ENCODE results near the gene ARMH4.

ARMH4 gene

DNA sequence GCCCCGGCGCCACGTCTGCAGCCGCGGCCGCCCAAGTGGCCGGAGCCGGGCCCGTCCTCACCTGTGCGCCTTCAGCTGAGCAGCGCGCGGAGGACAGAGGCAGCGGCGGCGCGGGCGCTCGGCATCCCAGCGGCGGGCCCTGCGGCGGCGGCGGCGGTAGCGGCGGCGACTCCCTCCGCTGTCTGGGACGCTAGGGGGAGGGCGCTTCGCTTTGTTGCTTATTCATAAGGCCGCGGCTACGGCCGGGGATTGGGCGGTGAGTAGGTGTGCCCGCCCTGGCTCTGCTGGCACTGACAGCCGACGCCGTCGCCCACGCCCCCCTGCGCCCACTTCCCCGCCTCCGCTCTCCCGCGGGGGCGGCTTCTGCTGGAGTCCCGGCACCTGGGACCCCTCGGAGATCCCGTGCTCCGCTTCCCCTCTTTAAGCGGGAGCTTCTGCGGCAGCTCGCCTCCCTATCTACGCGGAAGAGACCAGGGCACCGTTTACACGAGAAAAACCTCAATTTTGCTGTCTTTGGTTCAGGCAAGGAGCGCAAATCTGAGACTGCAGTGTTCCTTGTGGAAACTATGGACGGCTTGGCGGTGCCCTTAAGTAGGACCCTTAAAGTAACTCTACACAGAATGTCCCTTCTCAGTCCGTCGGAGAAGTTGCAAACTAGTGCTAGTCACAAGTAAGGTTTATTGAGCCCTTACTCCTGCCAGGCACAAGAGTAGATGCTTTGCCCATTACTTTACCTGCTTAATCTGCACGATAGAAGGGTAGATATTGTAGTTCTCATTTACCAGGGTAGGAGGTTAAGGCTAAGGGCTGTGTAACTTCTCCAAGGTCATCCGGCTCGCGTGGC, at the start of gene ARMH4:
Gene ARMH4, minus strand, starts transcription at position 200 of the 844 bp plus-strand sequence. CDS start 12,855 bp downstream, outside the sequence.
- DNase-seq: peak; percentile 91

DNA sequence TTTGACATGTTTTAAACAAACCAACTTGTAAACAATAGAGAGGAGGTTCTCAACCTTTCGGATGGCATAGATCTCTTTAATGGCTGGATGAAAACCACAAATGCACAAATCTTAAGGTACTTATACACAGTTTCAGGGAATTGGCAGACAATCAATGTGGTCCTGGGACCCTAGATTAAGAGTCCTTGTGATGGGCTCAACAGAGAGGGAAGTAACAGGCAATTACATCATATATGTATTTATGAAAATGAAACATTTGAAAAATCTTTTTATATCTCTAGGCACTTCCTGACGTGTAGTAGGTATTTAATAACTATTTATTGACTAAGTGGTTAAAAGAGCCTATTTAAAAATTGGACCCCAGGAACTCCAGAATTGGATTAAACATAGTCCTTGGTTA, 48.8 kb upstream of the ARMH4 start:
- no peak for DNase-seq

DNA sequence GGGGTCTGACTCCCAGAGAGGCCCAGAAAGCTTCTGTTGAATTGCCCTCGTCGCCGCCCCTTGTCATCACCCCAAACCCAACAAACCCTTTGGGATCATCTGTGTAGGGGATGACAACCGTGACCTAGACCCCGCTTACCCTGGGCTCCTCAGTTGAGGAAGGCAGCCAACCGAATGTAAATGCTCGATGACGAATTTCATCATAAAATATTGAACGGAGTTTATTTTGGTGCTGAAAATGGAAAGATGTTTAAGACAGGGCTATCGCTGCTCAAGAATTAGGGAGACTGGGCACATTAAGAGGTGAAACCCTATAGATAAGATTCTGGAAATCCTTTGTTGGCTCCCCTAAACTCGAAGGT, 48.4 kb upstream of the ARMH4 start:
- DNase-seq: no peak

- peak; percentile 93 for DNase-seq
Measured at GRCh38 chr14:58199726-58200479, 47.9 kb upstream of the ARMH4 start, which contains the start of gene ACTR10. TSS of gene ACTR10 (plus strand) at chr14:58200149. CDS start at chr14:58200218, 69 bp downstream.

DNA sequence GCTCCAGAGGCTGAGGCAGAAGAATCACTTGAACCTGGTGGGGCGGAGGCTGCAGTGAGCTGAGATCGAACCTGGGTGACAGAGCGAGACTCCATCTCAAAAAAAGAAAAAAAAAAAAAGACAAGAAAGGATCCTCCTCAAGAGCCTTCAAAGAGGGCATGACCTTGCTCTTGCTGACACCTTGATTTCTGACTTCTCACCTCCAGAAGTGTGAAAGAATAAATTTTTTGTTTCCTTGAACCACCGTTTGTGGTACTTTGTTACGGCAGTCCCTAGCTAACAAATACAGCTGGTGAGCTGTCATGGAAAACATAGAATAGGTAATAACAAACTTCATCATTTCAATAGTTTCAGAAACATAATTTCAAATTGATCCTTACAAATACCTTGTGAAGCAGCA, 46.1 kb upstream of the ARMH4 start:
- no peak for DNase-seq

GRCh38 chr14:58196198-58196597, 44.2 kb upstream of the ARMH4 start:
- DNase-seq: no peak

- DNase-seq: no peak
Measured at GRCh38 chr14:58193542-58193941, 41.5 kb upstream of the ARMH4 start.

DNA sequence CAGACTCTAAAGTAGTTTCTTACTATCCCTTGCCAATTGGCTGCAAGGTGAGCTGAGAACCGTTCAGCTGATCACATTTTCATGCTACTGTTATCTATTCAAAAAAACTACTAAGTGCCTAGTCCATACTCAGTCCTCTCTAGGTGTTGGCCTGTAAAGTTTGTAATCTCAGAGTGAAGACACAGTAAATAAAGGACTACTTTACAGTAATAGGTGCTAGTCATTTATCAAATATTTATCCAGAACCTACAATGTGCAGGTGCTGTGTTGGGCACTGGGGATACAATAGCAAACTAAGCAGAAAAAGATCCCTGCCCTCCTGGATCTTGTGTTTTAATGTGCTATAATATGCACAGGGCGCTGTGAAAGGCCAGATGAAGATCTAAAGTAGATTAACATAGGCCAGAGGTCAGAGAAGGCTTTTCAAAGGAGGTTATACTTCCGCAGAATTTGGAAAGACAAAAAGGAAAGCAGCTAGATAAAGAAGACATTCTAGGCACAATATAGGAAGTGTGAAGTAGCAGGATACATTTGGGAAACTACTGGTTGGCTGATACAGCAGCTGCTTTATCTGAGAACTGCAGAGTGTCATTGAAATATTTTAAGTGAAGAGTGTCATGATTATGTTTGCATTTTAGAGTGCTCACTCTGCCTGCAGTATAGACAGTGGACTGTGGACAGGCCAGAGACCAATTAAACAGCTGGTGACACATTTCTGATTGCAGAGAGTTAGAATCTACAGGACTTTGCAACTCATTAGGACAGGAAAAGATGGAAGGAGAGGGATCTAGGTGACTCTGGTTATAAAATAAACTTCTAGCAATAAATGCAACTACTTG, 40.0 kb upstream of the ARMH4 start:
- no peak for DNase-seq

- DNase-seq: no peak
Measured at GRCh38 chr14:58189176-58189575, 37.2 kb upstream of the ARMH4 start.

- no peak for DNase-seq
Measured at GRCh38 chr14:58177125-58177524, 25.1 kb upstream of the ARMH4 start.

GRCh38 chr14:58171090-58171489, 19.1 kb upstream of the ARMH4 start:
- peak; percentile 98 for DNase-seq

DNA sequence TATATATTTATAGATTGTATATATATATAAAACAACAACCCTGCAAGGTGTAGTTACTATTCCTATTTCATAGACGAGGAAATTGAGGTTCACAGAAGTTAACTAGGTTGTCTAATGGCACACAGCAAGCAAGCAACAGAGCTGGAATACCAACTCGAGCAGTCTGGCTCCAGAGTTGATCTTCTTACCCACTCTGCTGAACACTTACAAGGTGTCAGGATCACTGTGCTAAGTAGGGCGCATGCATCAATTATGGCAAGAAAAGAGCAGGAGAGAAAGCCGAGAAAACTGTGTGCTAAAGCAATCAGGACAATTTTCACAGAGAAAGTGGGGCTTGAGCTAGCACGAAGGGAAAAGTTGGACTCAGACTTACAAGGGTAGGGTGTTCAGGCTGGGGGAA, 15.9 kb upstream of the ARMH4 start:
- DNase-seq: no peak

DNA sequence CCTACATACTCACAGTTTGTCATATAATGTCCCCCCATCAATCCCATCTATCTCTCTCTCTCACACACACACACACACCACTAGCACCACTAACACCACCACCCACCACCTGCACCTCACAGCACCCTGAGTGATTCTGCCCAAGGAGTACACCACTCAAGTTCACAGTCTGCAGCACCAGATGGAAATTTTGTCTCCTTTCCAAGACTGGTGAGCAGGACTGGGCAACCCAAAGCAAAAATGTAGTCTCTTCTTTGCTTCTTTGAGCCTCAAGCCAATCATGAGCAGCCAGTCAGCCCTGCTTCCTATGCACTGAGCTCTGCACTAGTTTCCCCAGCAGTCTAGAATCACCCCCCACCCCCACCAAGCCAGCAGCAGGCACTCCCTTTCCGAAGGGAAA, 15.0 kb upstream of the ARMH4 start:
- no peak for DNase-seq

DNA sequence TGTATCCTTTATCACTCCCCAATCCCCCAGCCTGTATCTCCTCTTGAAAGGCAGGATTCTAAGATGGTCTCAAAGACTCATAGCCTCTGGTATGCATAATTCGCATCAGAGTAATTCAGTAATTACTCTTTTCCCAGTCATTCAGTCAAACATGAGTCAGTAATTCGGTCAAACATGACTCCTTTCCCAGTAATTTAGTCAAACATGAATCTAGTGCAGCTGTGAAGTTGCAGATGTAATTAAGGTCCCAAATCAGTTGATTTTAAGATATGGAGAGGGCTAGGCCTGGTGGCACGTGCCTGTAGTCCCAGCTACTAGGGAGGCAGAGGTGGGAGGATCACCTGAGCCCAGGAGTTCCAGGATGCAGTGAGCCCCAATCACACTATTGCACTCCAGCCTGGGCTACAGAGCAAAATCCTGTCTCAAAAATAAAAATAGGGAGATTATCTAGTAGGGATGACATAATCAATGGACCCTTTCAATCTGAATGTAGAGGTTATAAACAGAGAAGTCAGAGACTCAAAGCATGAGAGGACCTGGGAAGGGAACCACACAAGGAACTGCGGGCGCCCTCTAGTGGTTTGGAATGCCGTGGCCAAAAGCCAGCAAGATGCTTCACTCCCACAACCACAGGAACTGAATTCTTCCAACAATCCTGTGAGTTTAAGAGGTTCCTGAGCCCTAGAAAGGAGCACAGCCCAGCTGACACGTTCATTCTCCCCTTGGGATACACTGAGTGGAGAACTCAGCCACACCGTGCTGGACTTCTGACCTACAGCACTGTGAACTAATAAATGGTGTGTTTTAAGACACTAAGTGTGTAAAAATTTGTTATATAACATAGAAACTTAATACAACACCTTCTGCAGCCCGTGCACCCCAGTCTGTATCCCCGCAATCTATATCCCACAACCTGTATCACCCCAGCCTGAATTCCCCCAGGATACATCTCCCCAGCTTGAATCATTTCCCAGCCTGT, 14.3 kb upstream of the ARMH4 start:
- DNase-seq: peak; percentile 79

DNA sequence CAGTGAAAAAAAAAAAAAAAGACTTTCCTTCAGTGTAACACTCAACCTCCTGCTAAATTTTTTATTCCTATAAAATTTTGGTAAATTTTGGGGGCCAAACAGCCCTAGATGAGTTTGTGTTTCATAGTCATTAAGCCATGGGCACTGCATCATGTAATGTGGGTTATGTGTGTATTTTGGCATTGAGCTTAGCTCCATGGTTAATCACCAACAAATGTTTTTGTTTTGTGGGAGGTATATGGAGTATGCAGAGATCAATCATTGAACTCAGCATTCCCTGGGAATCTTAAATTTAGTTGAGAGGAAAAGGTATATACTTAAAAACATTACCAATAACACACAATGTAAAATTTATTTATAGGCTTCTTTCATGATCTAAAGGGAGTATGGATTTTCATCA, 8.5 kb upstream of the ARMH4 start:
- DNase-seq: no peak

- DNase-seq: peak; percentile 66
Measured at GRCh38 chr14:58151133-58152013, 640 bp downstream of the ARMH4 start.

- DNase-seq: no peak
Measured at GRCh38 chr14:58150243-58150805, 1.7 kb downstream of the ARMH4 start.

- no peak for DNase-seq
Measured at GRCh38 chr14:58149196-58149595, 2.8 kb downstream of the ARMH4 start.

- no peak for DNase-seq
Measured at GRCh38 chr14:58146399-58146798, 5.6 kb downstream of the ARMH4 start.

DNA sequence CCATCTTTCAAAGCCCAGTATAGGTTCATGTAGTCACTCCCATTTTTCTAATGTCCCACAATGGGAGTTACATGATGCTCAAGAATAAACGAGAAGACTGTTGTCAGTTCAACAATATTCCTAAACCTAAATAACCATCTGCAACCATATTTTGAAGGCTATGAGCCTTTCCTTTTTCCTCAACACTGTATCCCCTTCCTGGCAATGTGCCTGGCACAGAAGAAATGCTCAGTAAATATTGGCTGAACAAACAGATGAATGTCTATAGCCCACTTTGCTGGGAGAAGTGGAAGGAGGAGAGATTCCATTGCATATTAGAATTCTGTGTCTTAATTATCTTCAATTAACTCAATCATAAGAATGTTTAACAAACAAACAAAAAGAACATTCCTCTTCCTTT, 6.1 kb downstream of the ARMH4 start:
- DNase-seq: peak; percentile 43

DNA sequence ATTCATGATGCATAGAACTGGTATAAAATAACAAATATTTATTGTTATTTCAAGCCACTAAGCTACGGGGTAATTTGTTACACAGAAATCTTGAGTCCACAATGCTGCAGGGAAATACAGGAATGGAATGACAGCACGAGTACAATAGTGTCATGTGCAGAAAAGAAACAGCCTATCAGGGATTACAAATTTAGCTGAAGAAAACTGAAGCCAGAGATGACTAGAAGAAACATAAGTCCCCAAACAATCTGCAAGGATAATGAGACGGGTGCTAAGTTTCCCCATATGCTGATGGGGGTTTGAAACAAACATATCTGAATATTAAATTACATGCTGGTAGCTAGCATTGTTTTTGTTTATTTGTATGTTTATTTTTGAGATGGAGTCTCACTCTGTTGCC, 8.9 kb downstream of the ARMH4 start:
- no peak for DNase-seq
